GM10266 (cell line): ENCODE measurements around the gene ATP5PD.

Source experiments
- DNase-seq: peaks from one replicate; pipeline ENCODE4 v3.0.0; 2012; ENCODE audit errors: extremely low spot score
- CTCF ChIP-seq: IDR thresholded peaks from 2 replicates; pipeline ENCODE4 v1.5.1; 2012; ENCODE audit warnings: mild to moderate bottlenecking, low read depth; ENCODE audit not compliant: control insufficient read depth, insufficient read depth; ENCODE audit errors: missing control alignments

The ATP5PD gene

GRCh38 chr17:75088465-75089417 is 42.0 kb upstream of the ATP5PD start:
- no peak for TF ChIP-seq CTCF
- DNase-seq, result no peak

GRCh38 chr17:75087558-75088453 is 41.0 kb upstream of the ATP5PD start, which contains the start of gene SLC16A5:
TSS of gene SLC16A5 (plus strand) at chr17:75087954. CDS start at chr17:75093637, 5,683 bp downstream.
- DNase-seq, result peak; percentile 75
- TF ChIP-seq CTCF, result no peak

- TF ChIP-seq CTCF, result no peak
- DNase-seq, result no peak
These were observed 40.4 kb upstream of the ATP5PD start for GRCh38 chr17:75087182-75087557.

- no peak for TF ChIP-seq CTCF
- no peak for DNase-seq
These were observed 39.9 kb upstream of the ATP5PD start for GRCh38 chr17:75086496-75087181.

- TF ChIP-seq CTCF, result no peak
- DNase-seq, result no peak
These were observed 37.4 kb upstream of the ATP5PD start for GRCh38 chr17:75084039-75084660.

GRCh38 chr17:75082683-75083082 is 35.9 kb upstream of the ATP5PD start:
- TF ChIP-seq CTCF, result no peak
- no peak for DNase-seq
